GM12801 (cell line): ENCODE results near the gene EFCAB9.

ENCODE experiments used
- CTCF ChIP-seq: IDR thresholded peaks from one replicate; pipeline ENCODE4 v1.5.1; 2011; ENCODE audit warnings: control low read depth; ENCODE audit not compliant: insufficient read length; ENCODE audit errors: extremely low read depth

The EFCAB9 gene

GRCh38 chr5:172177176-172177575 lies 16.8 kb upstream of the EFCAB9 start:
- no peak for TF ChIP-seq CTCF

DNA sequence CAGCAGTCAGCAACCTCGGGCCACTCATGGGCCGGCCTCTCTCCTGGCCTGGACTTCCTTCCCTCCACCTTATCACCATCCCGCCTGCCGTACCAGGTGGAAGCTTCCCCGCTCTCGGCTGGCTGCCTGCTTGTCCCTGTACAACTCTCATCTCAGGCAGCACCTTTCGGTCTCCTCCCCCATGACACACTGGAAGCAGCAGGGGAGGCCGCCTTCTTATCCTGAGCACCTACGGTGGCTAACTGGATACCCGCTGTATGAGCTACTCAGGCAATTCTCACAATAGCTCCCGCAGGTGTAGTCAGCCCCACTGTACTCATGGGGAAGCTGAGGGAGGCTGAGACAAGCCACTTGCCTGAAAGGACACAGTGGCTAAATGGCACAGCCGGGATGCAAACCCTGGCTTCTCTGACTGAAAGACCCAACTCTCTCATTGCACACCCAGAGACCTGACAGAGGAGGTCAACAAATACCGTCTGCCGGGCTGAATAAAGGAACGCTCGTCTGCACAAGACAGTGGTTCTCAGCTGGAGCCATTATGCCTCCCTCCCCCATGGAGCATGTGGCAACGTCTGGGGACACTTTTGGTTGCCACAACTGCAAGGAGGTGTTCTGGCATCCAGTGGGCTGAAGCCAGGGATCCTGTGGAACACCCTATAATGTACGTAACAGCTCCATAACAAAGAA lies 15.5 kb upstream of the EFCAB9 start:
- no peak for TF ChIP-seq CTCF

- TF ChIP-seq CTCF = no peak
Measured at GRCh38 chr5:172178991-172179989, 14.7 kb upstream of the EFCAB9 start.

DNA sequence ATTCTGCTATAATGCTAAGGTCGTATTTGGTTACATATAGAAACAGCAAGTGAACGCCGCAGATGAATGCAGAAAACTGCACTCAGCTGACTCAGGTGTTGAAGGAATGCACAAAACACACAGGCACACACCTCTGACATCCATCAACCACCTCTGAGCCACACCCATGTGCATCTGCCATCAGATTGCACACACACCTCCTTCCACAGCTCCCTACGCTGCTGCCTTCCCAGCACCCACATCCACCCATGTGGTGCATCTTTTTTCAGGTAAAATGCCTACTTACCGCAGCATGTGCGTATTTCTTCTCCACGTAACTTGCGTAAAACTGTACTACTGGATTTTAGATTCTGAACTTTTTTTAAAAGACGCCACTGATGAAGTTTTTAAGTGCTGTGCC lies 13.0 kb upstream of the EFCAB9 start:
- TF ChIP-seq CTCF = no peak

DNA sequence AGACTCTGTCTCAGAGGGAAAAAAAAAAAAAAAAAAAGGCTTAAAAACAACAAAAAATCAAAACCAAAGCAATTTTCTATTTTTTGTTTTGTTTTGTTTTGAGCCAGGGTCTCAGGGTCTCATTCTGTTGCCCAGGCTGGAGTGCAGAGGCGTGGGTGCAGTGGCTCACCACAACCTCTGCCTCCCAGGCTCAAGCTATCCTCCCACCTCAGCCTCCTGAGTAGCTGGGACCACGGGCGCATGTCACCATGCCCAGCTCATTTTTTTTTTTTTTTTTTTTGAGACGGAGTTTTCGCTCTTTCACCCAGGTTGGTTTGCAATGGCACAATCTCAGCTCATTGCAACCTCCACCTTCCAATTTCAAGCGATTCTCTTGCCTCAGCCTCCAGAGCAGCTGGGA lies 11.7 kb upstream of the EFCAB9 start:
- TF ChIP-seq CTCF = no peak

DNA sequence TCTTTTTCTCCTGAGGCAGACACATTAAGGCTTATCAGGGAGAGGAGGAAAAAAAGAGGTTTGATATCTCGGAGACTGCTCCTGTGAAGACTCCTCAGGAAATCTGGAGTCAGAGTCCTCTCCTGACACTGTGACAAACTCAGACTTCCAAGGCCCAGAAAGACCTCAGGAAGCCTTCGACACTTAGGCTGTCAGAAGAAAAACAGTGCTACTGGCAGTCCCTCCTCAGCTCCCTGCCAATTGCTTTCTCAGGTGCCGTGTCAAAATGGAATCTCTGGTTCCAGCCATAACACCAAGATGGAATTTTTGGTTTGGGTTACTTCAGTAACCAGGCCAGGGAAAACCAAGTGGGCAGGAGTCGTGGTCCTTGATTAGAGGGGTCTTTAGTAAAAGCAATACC lies 10.1 kb upstream of the EFCAB9 start:
- TF ChIP-seq CTCF = no peak

GRCh38 chr5:172185096-172185461 lies 8.9 kb upstream of the EFCAB9 start:
- TF ChIP-seq CTCF = no peak
